ENCODE measurements around the gene PRKCB. TPM values are rescaled to one million over a fixed set of nuclear protein-coding genes. Genes with fewer than 3 reads are reported as not detected.

The PRKCB gene
- polyA plus RNA-seq, 1 donor from 2014 or later = 27.6 TPM

DNA sequence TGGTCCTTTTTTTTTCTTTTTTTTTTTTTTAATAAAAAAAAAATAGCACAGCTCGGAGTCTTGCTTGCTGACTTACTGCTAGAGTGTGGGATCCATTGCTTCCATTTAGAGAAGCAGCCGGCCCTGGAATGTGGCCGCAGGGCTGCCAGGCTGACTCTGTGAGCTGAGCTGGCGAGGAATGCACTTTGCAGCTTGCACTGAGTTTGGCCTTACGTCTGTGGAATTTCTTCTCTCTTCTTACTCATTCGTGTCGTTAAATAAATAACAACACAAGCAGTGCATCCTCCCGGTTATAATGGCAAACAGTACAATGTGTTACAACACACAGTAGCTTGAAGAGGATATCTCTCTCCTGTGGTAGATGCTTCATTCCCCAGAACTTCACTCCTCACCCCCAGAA, 69.2 kb downstream of the PRKCB start:
- Histone ChIP-seq H2AFZ (ENCODE audit: low read depth, low read length) (no peak overlapping the region), H3K9me2 (ENCODE audit: insufficient read depth, low read length) (no peaks in the 10 kb centered on the region), H3K4me2 (ENCODE audit: low read length) (no peak overlapping the region), H3K4me3 (ENCODE audit: low read length) (no peak overlapping the region), H3K9ac (ENCODE audit: low read length) (no peak overlapping the region), H3K9me3 (ENCODE audit: low read length) (no peaks in the 10 kb centered on the region), H3F3A (ENCODE audit: insufficient read depth, low read length, poor library complexity, severe bottlenecking) (no peaks in the 10 kb centered on the region), H3K79me2 (replicated peaks; ENCODE audit: insufficient read depth, low read length) (no peaks in the 10 kb centered on the region), H4K20me1 (ENCODE audit: insufficient read depth) (no peaks in the 10 kb centered on the region), H3K36me3 (ENCODE audit: insufficient read depth, low read length) (no peaks in the 10 kb centered on the region), H3K27me3 (ENCODE audit: insufficient read depth, low read depth, low read length) (no peaks in the 10 kb centered on the region), H3K27ac (ENCODE audit: low read length) (no peak overlapping the region)
- TF ChIP-seq POLR2AphosphoS5 (IDR thresholded peaks at IDR 0.05) = no peak
- no peak for TF ChIP-seq MXI1 (conservative IDR thresholded peaks at IDR 0.05; ENCODE audit: poor library complexity, severe bottlenecking)
- no peak for TF ChIP-seq SMC3 (conservative IDR thresholded peaks at IDR 0.05; ENCODE audit: poor library complexity)
- TF ChIP-seq EP300 (conservative IDR thresholded peaks at IDR 0.05; ENCODE audit: poor library complexity, severe bottlenecking) = no peak
- TF ChIP-seq RAD21 (conservative IDR thresholded peaks at IDR 0.05) = no peak
- TF ChIP-seq REST (IDR thresholded peaks at IDR 0.05; ENCODE audit: borderline replicate concordance) = no peak
- no peak for TF ChIP-seq CTCF (IDR thresholded peaks at IDR 0.05; ENCODE audit: poor library complexity, severe bottlenecking)
- TF ChIP-seq EZH2 (IDR thresholded peaks at IDR 0.05; ENCODE audit: borderline replicate concordance, insufficient read depth, low read length, poor library complexity, severe bottlenecking) = no peak
- TF ChIP-seq TAF1 (IDR thresholded peaks at IDR 0.05; ENCODE audit: low read depth) = no peak

DNA sequence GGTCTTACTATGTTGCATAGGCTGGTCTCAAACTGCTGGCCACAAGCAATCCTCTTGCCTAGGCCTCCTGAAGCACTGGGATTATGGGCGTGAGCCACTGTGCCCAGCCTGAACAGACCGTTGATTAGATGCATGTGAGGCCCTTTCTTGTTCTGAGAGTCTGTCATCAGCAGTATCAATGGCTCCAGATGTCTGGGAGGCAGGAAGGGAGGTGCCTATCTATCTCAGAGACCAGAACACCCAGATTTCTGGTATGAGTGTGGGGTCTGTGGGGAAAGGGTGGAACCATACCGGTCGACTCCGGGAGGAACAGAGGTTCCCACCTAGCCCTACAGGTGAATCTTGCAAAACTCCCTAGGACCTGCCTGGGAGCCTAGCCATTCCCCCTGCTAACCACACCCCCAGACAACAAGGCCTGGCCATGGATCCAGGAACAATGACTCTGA, 71.7 kb downstream of the PRKCB start:
- no peaks in the 10 kb centered on the region for H3K79me2 ChIP-seq (replicated peaks; ENCODE audit: insufficient read depth, low read length)
- no peak for TF ChIP-seq EZH2 (IDR thresholded peaks at IDR 0.05; ENCODE audit: borderline replicate concordance, insufficient read depth, low read length, poor library complexity, severe bottlenecking)
- no peak for TF ChIP-seq EP300 (conservative IDR thresholded peaks at IDR 0.05; ENCODE audit: poor library complexity, severe bottlenecking)
- no peak for TF ChIP-seq CTCF (IDR thresholded peaks at IDR 0.05; ENCODE audit: poor library complexity, severe bottlenecking)
- TF ChIP-seq REST (IDR thresholded peaks at IDR 0.05; ENCODE audit: borderline replicate concordance) = no peak
- TF ChIP-seq SMC3 (conservative IDR thresholded peaks at IDR 0.05; ENCODE audit: poor library complexity) = no peak
- TF ChIP-seq POLR2AphosphoS5 (IDR thresholded peaks at IDR 0.05) = no peak
- no peak for TF ChIP-seq MXI1 (conservative IDR thresholded peaks at IDR 0.05; ENCODE audit: poor library complexity, severe bottlenecking)
- TF ChIP-seq RAD21 (conservative IDR thresholded peaks at IDR 0.05) = no peak
- no peak for TF ChIP-seq TAF1 (IDR thresholded peaks at IDR 0.05; ENCODE audit: low read depth)
- H3F3A ChIP-seq (ENCODE audit: insufficient read depth, low read length, poor library complexity, severe bottlenecking) = no peaks in the 10 kb centered on the region
- no peaks in the 10 kb centered on the region for H3K9me3 ChIP-seq (ENCODE audit: low read length)
- no peak overlapping the region for H3K4me3 ChIP-seq (ENCODE audit: low read length)
- no peak overlapping the region for H2AFZ ChIP-seq (ENCODE audit: low read depth, low read length)
- H3K9ac ChIP-seq (ENCODE audit: low read length) = no peak overlapping the region
- no peak overlapping the region for H3K4me2 ChIP-seq (ENCODE audit: low read length)
- no peaks in the 10 kb centered on the region for H3K36me3 ChIP-seq (ENCODE audit: insufficient read depth, low read length)
- H4K20me1 ChIP-seq (ENCODE audit: insufficient read depth) = no peaks in the 10 kb centered on the region
- H3K27ac ChIP-seq (ENCODE audit: low read length) = no peak overlapping the region
- no peaks in the 10 kb centered on the region for H3K9me2 ChIP-seq (ENCODE audit: insufficient read depth, low read length)
- H3K27me3 ChIP-seq (ENCODE audit: insufficient read depth, low read depth, low read length) = no peaks in the 10 kb centered on the region

Measured in neural cell (in vitro differentiated cells).